D341Med (cell line): ENCODE data around the gene CPNE4.
"Not testable (repeated sequence)": the region's sequence is repeated elsewhere in the genome, so short reads cannot be mapped to it uniquely, and the experiment has no call there.

Source experiments
- DNase-seq: peaks from one replicate; pipeline ENCODE4 v3.0.0; 2012; ENCODE audit warnings: low spot score

CPNE4 gene

GRCh38 chr3:131957980-131958379 lies 76.8 kb downstream of the CPNE4 start:
- no peak for DNase-seq

GRCh38 chr3:131957511-131957910 lies 77.3 kb downstream of the CPNE4 start:
- no peak for DNase-seq

- no peak for DNase-seq
Observed at GRCh38 chr3:131948806-131949205, 86.0 kb downstream of the CPNE4 start.

- no peak for DNase-seq
Observed at GRCh38 chr3:131944676-131945075, 90.1 kb downstream of the CPNE4 start.

GRCh38 chr3:131933665-131934064 lies 101.1 kb downstream of the CPNE4 start:
- no peak for DNase-seq

- DNase-seq = no peak
Observed at GRCh38 chr3:131928593-131928992, 106.2 kb downstream of the CPNE4 start.

- no peak for DNase-seq
Observed at GRCh38 chr3:131925571-131925970, 109.2 kb downstream of the CPNE4 start.

GRCh38 chr3:131922356-131922755 lies 112.5 kb downstream of the CPNE4 start:
- DNase-seq = no peak

GRCh38 chr3:131917006-131917405 lies 117.8 kb downstream of the CPNE4 start:
- DNase-seq = no peak

GRCh38 chr3:131914090-131914691 lies 120.6 kb downstream of the CPNE4 start:
- no peak for DNase-seq

GRCh38 chr3:131912255-131912654 lies 122.6 kb downstream of the CPNE4 start:
- DNase-seq = no peak

GRCh38 chr3:131907796-131908195 lies 127.0 kb downstream of the CPNE4 start:
- no peak for DNase-seq

GRCh38 chr3:131903988-131904415 lies 130.8 kb downstream of the CPNE4 start:
- DNase-seq = no peak

GRCh38 chr3:131901686-131902085 lies 133.1 kb downstream of the CPNE4 start:
- no peak for DNase-seq

- DNase-seq = no peak
Observed at GRCh38 chr3:131900891-131901290, 133.9 kb downstream of the CPNE4 start.

GRCh38 chr3:131899021-131899420 lies 135.8 kb downstream of the CPNE4 start:
- no peak for DNase-seq

- DNase-seq = no peak
Observed at GRCh38 chr3:131898346-131898745, 136.5 kb downstream of the CPNE4 start.

GRCh38 chr3:131896285-131896684 lies 138.5 kb downstream of the CPNE4 start:
- DNase-seq = no peak

- no peak for DNase-seq
Observed at GRCh38 chr3:131895766-131896165, 139.0 kb downstream of the CPNE4 start.

- no peak for DNase-seq
Observed at GRCh38 chr3:131892331-131892730, 142.5 kb downstream of the CPNE4 start.

- DNase-seq = not testable (repeated sequence)
Observed at GRCh38 chr3:131885871-131886270, 148.9 kb downstream of the CPNE4 start.

- DNase-seq = no peak
Observed at GRCh38 chr3:131883711-131884407, 151.0 kb downstream of the CPNE4 start.

- DNase-seq = no peak
Observed at GRCh38 chr3:131883086-131883485, 151.7 kb downstream of the CPNE4 start.

- DNase-seq = no peak
Observed at GRCh38 chr3:131881777-131882176, 153.0 kb downstream of the CPNE4 start.
